Calu3 (cell line): ENCODE measurements around the gene ALPK1. TPM values are rescaled to one million over a fixed set of nuclear protein-coding genes. Genes with fewer than 3 reads are reported as not detected.

Source experiments
- BruUV-seq: library from RNA; stranded (reverse); fragments of 400-500 nt; replicated peaks from 2 replicates; lab custom pipeline; 2021; lab: Mats Ljungman, UMichigan
- CTCF ChIA-PET: fragments of 300-600 bp; sonication (Branson Sonifier 250); formaldehyde crosslinking; loops from one replicate; lab custom pipeline; 2022; ENCODE audit warnings: antibody characterized with exemption; lab: Charles Lee
- DNase-seq: peaks from one replicate; pipeline ENCODE4 v3.0.0; 2022
- H3K27ac Mint-ChIP-seq: one replicate; pipeline ENCODE4 v1.8.0; 2022; ENCODE audit warnings: mixed read lengths; ENCODE audit not compliant: unreplicated experiment
- H3K27me3 Mint-ChIP-seq: one replicate; pipeline ENCODE4 v1.8.0; 2022; ENCODE audit warnings: mixed read lengths; ENCODE audit not compliant: unreplicated experiment
- H3K36me3 Mint-ChIP-seq: one replicate; pipeline ENCODE4 v1.8.0; 2022; ENCODE audit warnings: mild to moderate bottlenecking, moderate library complexity, mixed read lengths; ENCODE audit not compliant: insufficient read depth, unreplicated experiment
- H3K4me1 Mint-ChIP-seq: one replicate; pipeline ENCODE4 v1.8.0; 2022; ENCODE audit warnings: mild to moderate bottlenecking, low read depth, mixed read lengths; ENCODE audit not compliant: unreplicated experiment
- H3K4me3 Mint-ChIP-seq: one replicate; pipeline ENCODE4 v1.8.0; 2022; ENCODE audit warnings: mild to moderate bottlenecking, low read depth, moderate library complexity, mixed read lengths; ENCODE audit not compliant: unreplicated experiment
- H3K9me3 Mint-ChIP-seq: one replicate; pipeline ENCODE4 v1.8.0; 2022; ENCODE audit warnings: low read depth, mixed read lengths; ENCODE audit not compliant: unreplicated experiment
- CTCF ChIP-seq: fragments of 200-600 bp; IDR thresholded peaks from one replicate; pipeline ENCODE4 v1.8.0; 2022; ENCODE audit warnings: antibody characterized with exemption; ENCODE audit not compliant: unreplicated experiment
- intact Hi-C: fragments of 100-400 bp; cut with micrococcal nuclease; formaldehyde crosslinking; loops from one replicate; pipeline ENCODE4 v1.10.0; 2022; ENCODE audit not compliant: unreplicated experiment
- total RNA-seq: library from RNA; stranded (reverse); gene quantifications from 2 replicates; pipeline ENCODE4 v1.2.3, GENCODE V29; 2022

The ALPK1 gene
- total RNA-seq, 1 experiment from 2014 or later, result 17.1 TPM

- TF ChIP-seq CTCF, result no peak
- Mint-ChIP-seq H3K27me3 (no peaks in the 10 kb centered on the region), H3K27ac (no peak overlapping the region), H3K36me3 (no peaks in the 10 kb centered on the region), H3K4me3 (no peak overlapping the region), H3K9me3 (no peaks in the 10 kb centered on the region), H3K4me1 (no peaks in the 10 kb centered on the region)
- intact Hi-C loops, result no loop called here
- DNase-seq, result no peak
- CTCF ChIA-PET, result no interaction called here
- no TSS peak for BruUV-seq
Measured at GRCh38 chr4:112315446-112315845, 18.3 kb downstream of the ALPK1 start.

DNA sequence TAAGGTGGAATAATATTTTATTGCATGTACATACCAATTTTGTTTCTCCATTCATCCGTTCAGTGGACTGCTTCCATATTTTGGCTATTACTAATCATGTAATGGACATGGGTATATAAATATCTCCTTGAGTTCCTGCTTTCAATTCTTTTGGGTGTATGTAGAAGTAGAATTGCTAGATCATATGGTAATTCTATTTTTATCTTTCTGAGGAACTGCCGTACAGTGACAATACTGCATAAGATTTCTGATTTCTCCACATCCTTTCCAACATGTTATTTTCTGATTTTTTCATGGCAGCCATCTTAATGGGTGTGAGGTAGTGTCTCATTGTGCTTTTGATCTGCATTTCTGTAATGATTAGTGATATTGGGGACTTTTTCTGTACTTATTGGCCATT, 19.2 kb downstream of the ALPK1 start:
- TF ChIP-seq CTCF, result no peak
- no peak overlapping the region for H3K4me3 Mint-ChIP-seq
- CTCF ChIA-PET, result no interaction called here
- no peaks in the 10 kb centered on the region for H3K4me1 Mint-ChIP-seq
- H3K27ac Mint-ChIP-seq, result no peak overlapping the region
- no peaks in the 10 kb centered on the region for H3K27me3 Mint-ChIP-seq
- H3K9me3 Mint-ChIP-seq, result no peaks in the 10 kb centered on the region
- intact Hi-C loops, result no loop called here
- no peak for DNase-seq
- H3K36me3 Mint-ChIP-seq, result no peaks in the 10 kb centered on the region
- BruUV-seq, result no TSS peak

DNA sequence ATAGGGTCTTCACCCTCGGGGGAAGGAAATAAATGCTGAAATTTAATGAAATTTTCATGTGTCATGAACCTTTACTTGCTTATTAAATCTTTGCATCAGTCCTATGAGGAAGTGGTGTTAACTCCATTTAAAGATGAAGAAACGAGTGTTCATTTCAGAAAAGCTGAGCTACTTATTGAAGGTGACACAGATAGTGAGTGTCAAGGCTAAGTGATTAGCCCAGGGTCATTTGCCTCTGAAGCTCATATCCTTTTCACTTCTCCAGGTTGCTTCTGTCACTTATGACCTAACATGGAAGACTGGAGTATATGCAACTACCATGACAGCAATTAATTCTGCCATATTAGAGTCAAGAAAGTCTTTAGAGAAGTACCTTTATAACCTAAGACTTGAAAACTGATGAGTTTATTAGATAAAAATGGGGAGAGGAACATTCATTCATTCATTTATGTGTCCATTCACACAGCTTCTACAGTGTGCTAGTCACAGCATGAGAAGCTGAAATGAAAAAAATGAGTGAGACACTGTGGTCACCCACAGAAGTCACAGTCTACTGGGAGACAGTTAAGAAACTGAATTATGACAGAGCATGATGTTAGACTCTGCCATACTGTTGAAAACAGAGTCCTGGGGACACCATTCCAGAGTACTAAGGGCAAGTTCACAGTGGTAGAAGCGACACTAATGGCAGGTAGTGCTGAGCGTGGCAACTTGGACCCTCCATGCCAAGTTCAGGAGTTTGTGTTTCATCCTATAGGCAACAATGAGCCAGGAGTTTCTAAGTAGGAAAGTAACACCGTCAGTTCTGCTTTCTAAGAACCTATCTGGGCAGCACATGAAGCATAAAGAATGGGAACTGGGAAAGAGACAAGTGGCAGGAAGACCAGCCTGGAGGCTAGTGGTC, 21.3 kb downstream of the ALPK1 start:
- Mint-ChIP-seq H3K4me3 (no peak overlapping the region), H3K9me3 (no peaks in the 10 kb centered on the region), H3K4me1 (no peaks in the 10 kb centered on the region), H3K27me3 (no peaks in the 10 kb centered on the region), H3K27ac (no peak overlapping the region), H3K36me3 (no peaks in the 10 kb centered on the region)
- TF ChIP-seq CTCF, result no peak
- no peak for DNase-seq
- intact Hi-C loops, result no loop called here
- no TSS peak for BruUV-seq
- CTCF ChIA-PET, result no interaction called here

DNA sequence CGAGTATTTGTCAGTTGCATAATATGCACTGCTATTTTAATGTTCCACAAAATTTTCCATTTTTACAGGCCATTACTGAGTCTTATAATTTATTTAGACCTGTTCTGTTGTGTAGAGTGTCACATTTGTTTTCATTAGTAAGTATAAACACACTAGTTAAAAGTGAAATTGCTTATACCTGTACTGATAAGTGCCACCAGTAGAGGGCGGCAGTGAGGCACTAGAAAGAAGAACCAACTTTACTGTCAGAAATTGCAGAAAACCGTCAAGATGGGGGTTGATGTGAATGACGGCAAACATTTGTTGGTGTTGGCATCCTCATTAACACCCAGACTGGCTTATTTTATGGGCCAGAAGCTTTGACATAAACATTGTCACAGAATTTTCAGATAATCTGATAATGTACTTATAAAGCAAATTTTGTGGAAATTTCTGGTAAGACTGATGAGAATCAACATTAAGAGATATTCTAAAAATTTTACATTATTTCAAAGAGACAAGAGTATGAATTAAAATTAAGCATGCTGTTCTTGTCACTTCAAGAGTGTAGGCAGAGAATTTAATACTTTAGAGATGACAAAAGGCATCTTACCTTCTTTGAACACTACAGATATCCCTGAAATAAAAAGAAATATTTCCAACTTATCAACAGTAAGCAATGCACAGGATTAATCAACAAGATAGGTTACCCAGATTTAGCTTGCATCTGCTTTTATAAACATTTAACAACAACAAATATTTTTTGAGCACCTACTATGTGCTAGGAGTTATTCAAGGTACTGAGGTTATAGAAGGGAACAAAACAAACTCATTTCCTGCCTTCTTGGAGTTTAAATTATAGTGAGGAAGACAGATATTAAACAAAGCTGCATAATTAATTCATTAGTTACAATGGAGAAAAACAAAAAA, 24.9 kb downstream of the ALPK1 start:
- CTCF ChIA-PET, result interaction anchor here (0.7 kb wide), 1 partner anchor 91 kb away, joined by 3 read pairs; no protein-coding TSS in a partner anchor

More for the DNA sequence above, 24.9 kb downstream of the ALPK1 start:
- Mint-ChIP-seq H3K4me3 (no peak overlapping the region), H3K27ac (no peak overlapping the region), H3K4me1 (no peaks in the 10 kb centered on the region), H3K36me3 (peaks cover 8% of the 10 kb centered on the region), H3K9me3 (no peaks in the 10 kb centered on the region), H3K27me3 (no peaks in the 10 kb centered on the region)
- no TSS peak for BruUV-seq
- DNase-seq, result peak; percentile 57
- TF ChIP-seq CTCF, result peak; percentile 64
- intact Hi-C loops, result no loop called here
